GM23248 (cell line): ENCODE results near the gene SH3RF3.

Experiments used
- EZH2 ChIP-seq: fragments of 200-600 bp; sonication (generic); IDR thresholded peaks from 2 replicates; pipeline ENCODE4 v1.6.1; 2018; ENCODE audit warnings: antibody characterized with exemption, mild to moderate bottlenecking; ENCODE audit not compliant: insufficient read depth, poor library complexity, severe bottlenecking
- EZH2phosphoT487 ChIP-seq: fragments of 200-600 bp; sonication (generic); IDR thresholded peaks from 2 replicates; pipeline ENCODE4 v1.6.1; 2018; ENCODE audit warnings: antibody characterized with exemption, moderate library complexity, mild to moderate bottlenecking, low read depth; ENCODE audit not compliant: insufficient read depth

DNA sequence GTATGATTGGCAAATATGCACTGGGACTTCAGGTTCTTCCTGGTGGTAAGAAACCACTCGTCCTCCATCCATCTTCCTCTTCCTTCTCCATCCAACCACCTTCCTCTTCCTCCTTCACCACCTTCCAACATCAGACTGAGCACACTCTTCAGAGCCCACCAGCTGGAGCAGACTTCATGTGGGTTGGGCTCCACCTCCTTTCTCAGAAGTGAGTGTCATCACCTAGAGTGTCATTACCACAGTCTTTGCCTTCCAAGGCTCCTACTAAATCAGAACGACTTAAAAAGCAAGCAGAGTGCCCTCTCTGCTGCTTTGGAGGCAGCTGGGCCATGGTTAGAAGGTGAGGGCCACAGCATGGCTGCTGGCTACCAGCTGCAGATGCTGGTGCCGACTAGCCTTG, 171.6 kb downstream of the SH3RF3 start:
- TF ChIP-seq EZH2 (no peak), EZH2phosphoT487 (no peak)
